Parathyroid adenoma (tissue), 2 donors: Measurements from ENCODE around the gene TSPEAR.

ENCODE experiments used
- H2AFZ ChIP-seq: fragments of 300-600 bp; sonication (generic); one replicate; pipeline ENCODE4 v1.7.0; 2017; ENCODE audit warnings: antibody characterized with exemption, mild to moderate bottlenecking
- H3K27ac ChIP-seq: fragments of 300-600 bp; sonication (generic); one replicate; pipeline ENCODE4 v1.7.0; 2017
- H3K27me3 ChIP-seq: fragments of 300-600 bp; sonication (generic); one replicate; pipeline ENCODE4 v1.7.0; 2017; ENCODE audit warnings: low read length; ENCODE audit not compliant: control insufficient read depth, insufficient read depth
- H3K36me3 ChIP-seq: fragments of 300-600 bp; sonication (generic); one replicate; pipeline ENCODE4 v1.7.0; 2017; ENCODE audit warnings: low read length; ENCODE audit not compliant: control insufficient read depth, insufficient read depth
- H3K4me1 ChIP-seq: fragments of 300-600 bp; sonication (generic); one replicate; pipeline ENCODE4 v1.7.0; 2017; ENCODE audit warnings: control low read depth
- H3K4me2 ChIP-seq: fragments of 300-600 bp; sonication (generic); one replicate; pipeline ENCODE4 v1.7.0; 2017; ENCODE audit warnings: low read length
- H3K4me3 ChIP-seq: fragments of 300-600 bp; sonication (generic); one replicate; pipeline ENCODE4 v1.7.0; 2017; ENCODE audit warnings: low read depth, low read length
- H3K79me2 ChIP-seq: fragments of 300-600 bp; sonication (generic); one replicate; pipeline ENCODE4 v1.7.0; 2017; ENCODE audit warnings: control low read depth
- H3K9ac ChIP-seq: fragments of 300-600 bp; sonication (generic); one replicate; pipeline ENCODE4 v1.7.0; 2017; ENCODE audit warnings: mild to moderate bottlenecking
- H3K9me3 ChIP-seq: fragments of 300-600 bp; sonication (generic); one replicate; pipeline ENCODE4 v1.7.0; 2017; ENCODE audit warnings: low read length; ENCODE audit not compliant: control insufficient read depth
- TF ChIP-seq, protein P1 (sequence below): fragments of 300-600 bp; sonication (generic); IDR thresholded peaks from one replicate; pipeline ENCODE4 v1.7.0; 2017; ENCODE audit warnings: antibody characterized with exemption, mild to moderate bottlenecking
- donor health status: primary hyperparathyroidism.

Gene TSPEAR

DNA sequence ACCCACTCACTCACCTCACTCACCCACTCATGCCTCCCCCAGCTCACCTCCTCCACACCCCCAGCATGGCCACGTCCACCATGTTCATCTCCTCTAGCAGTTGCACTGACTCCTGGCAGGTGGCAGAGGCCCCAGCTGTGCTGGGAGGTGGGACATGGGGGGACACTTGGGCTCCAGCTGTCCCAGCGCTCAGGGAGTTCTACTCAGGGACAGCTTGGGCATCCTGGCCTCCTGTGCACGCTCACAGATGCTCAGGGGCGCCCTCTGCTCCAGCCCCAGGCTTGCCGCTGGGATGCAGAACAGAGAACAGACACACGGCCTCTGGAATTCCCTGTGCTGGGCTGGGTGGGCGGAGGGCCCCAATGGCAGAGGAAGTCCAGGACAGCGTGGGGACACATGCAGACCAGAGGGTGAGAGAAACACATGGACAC is 94.3 kb downstream of the TSPEAR start:
- TF ChIP-seq, protein P1, sequence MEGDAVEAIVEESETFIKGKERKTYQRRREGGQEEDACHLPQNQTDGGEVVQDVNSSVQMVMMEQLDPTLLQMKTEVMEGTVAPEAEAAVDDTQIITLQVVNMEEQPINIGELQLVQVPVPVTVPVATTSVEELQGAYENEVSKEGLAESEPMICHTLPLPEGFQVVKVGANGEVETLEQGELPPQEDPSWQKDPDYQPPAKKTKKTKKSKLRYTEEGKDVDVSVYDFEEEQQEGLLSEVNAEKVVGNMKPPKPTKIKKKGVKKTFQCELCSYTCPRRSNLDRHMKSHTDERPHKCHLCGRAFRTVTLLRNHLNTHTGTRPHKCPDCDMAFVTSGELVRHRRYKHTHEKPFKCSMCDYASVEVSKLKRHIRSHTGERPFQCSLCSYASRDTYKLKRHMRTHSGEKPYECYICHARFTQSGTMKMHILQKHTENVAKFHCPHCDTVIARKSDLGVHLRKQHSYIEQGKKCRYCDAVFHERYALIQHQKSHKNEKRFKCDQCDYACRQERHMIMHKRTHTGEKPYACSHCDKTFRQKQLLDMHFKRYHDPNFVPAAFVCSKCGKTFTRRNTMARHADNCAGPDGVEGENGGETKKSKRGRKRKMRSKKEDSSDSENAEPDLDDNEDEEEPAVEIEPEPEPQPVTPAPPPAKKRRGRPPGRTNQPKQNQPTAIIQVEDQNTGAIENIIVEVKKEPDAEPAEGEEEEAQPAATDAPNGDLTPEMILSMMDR, result no peak

DNA sequence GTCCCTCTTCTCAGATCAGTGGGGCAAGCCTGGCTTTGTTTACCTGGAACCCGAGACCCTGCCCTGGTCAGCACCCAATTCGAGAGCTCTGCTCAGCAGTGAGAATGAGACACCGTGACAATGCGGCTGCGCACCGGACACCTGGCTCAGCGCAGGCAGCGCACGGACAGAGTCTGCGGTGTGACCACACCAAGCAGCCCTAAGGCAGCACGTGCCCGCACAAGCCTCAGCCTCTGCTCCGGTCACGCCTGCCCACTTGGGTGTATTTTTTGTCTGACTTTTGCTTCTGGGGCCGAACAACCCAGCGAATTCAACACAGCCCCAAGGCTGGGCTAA is 94.8 kb downstream of the TSPEAR start:
- no peaks in the 10 kb centered on the region for H3K9me3 ChIP-seq
- H3K27ac ChIP-seq, result no peak overlapping the region
- no peak overlapping the region for H2AFZ ChIP-seq
- no peaks in the 10 kb centered on the region for H3K79me2 ChIP-seq
- no peaks in the 10 kb centered on the region for H3K36me3 ChIP-seq
- no peaks in the 10 kb centered on the region for H3K27me3 ChIP-seq
- no peak overlapping the region for H3K4me3 ChIP-seq
- TF ChIP-seq, protein P1, result no peak
- no peak overlapping the region for H3K9ac ChIP-seq
- H3K4me1 ChIP-seq, result no peaks in the 10 kb centered on the region
- H3K4me2 ChIP-seq, result no peak overlapping the region

More for the DNA sequence above, 94.3 kb downstream of the TSPEAR start:
- Histone ChIP-seq H3K4me1 (no peaks in the 10 kb centered on the region), H3K27ac (no peak overlapping the region), H3K9ac (no peak overlapping the region), H2AFZ (no peak overlapping the region), H3K4me3 (no peak overlapping the region), H3K4me2 (no peak overlapping the region), H3K9me3 (no peaks in the 10 kb centered on the region), H3K36me3 (no peaks in the 10 kb centered on the region), H3K27me3 (no peaks in the 10 kb centered on the region), H3K79me2 (no peaks in the 10 kb centered on the region)

- H3K27ac ChIP-seq, result no peak overlapping the region
- no peak overlapping the region for H3K9ac ChIP-seq
- TF ChIP-seq, protein P1, result no peak
- no peak overlapping the region for H3K4me2 ChIP-seq
- no peaks in the 10 kb centered on the region for H3K4me1 ChIP-seq
- H3K4me3 ChIP-seq, result no peak overlapping the region
- H3K9me3 ChIP-seq, result no peaks in the 10 kb centered on the region
- H3K36me3 ChIP-seq, result no peaks in the 10 kb centered on the region
- no peaks in the 10 kb centered on the region for H3K79me2 ChIP-seq
- no peak overlapping the region for H2AFZ ChIP-seq
- no peaks in the 10 kb centered on the region for H3K27me3 ChIP-seq
Observed at GRCh38 chr21:44615911-44616590, 95.3 kb downstream of the TSPEAR start.

DNA sequence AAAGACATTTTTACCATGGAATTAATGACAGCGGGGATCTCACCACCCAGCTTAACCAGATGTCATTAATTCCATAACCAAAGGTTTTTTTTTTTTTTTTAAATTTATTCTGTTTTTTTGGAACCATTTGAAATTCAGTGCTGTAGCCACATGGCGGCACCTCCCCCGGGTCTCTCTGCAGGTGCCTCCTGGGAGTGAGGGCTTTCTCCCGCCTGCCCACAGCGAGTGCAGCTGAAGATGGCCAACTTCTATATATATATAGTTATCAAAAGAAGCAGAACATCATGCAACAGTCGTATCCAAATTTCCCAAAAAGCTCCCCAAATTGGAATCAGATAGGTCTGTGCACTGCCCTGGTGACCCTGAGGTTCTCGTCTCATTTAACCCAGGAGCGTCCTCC is 95.9 kb downstream of the TSPEAR start:
- Histone ChIP-seq H3K36me3 (no peaks in the 10 kb centered on the region), H3K4me2 (no peak overlapping the region), H3K9me3 (no peaks in the 10 kb centered on the region), H3K4me1 (no peaks in the 10 kb centered on the region), H2AFZ (no peak overlapping the region), H3K27ac (no peak overlapping the region), H3K4me3 (no peak overlapping the region), H3K79me2 (no peaks in the 10 kb centered on the region), H3K27me3 (no peaks in the 10 kb centered on the region), H3K9ac (no peak overlapping the region)
- TF ChIP-seq, protein P1, result no peak

DNA sequence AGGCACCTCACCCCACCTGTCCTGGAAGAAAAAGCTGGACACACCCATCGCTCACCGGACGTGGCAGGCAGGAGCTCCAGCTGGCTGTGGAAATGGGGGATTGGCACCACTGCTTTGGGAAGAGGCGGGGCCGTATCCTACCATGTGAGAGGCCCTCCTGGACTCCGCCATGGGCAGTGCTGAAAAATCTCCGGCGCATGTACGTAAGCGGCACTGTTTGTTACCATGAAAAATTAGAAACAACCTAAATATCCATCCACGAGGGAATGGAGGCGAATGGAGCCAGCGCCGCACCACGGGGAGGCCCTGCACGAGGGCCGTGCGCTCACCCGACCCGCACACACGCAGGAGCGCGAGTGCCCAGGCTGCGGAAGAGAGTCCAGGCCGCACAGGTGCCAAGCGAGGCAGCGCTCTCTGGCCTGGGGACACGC is 96.4 kb downstream of the TSPEAR start:
- no peaks in the 10 kb centered on the region for H3K27me3 ChIP-seq
- no peak overlapping the region for H3K4me3 ChIP-seq

More for the DNA sequence above, 96.4 kb downstream of the TSPEAR start:
- H3K4me2 ChIP-seq, result no peak overlapping the region
- TF ChIP-seq, protein P1, result no peak
- no peak overlapping the region for H3K27ac ChIP-seq
- H3K4me1 ChIP-seq, result no peaks in the 10 kb centered on the region
- H2AFZ ChIP-seq, result no peak overlapping the region
- no peaks in the 10 kb centered on the region for H3K9me3 ChIP-seq
- H3K79me2 ChIP-seq, result no peaks in the 10 kb centered on the region
- H3K9ac ChIP-seq, result no peak overlapping the region
- no peaks in the 10 kb centered on the region for H3K36me3 ChIP-seq
